ENCODE measurements around the gene BORCS6. TPM values are rescaled to one million over a fixed set of nuclear protein-coding genes. Genes with fewer than 3 reads are reported as not detected.

The BORCS6 gene
- total and polyA plus RNA-seq, 10 donors = 9.5 to 16.5 (median 12.3) TPM

GRCh38 chr17:8223356-8224126 lies 33.6 kb upstream of the BORCS6 start:
- TF ChIP-seq POLR2AphosphoS5 (IDR thresholded peaks at IDR 0.05) (no peak), CTCF (IDR thresholded peaks at IDR 0.05 in 8 of 11, conservative IDR thresholded peaks at IDR 0.05 in 3 of 11) (peak in 3 of 11 experiments; percentile 4 to 26 (median 10)), POLR2A (IDR thresholded peaks at IDR 0.05) (no peak)
- DNase-seq = peak; percentile 93
- H3K4me1 ChIP-seq = peaks cover 18 to 74% (median 46%) of the 10 kb centered on the region in 6 donors
- intact Hi-C loops (cut with DNase I; ENCODE audit: low total_unique reads) = loop anchor here (10.0 kb wide), 1 partner anchor 71 kb away; the partner anchor contains the start of gene SLC25A35
- H3K27me3 ChIP-seq (replicated peaks in 1 of 7) = no peaks in the 10 kb centered on the region
- peak overlapping the region; percentile 94 to 99 (median 98) for H3K27ac ChIP-seq
- H3K36me3 ChIP-seq = peaks cover 0 to 33% (median 13%) of the 10 kb centered on the region in 6 donors
- H3K9me3 ChIP-seq = no peaks in the 10 kb centered on the region
- 17 to 23% (median 17%) methylated on average over 18 to 27 of the region's 27 CpGs for WGBS, 5 donors
- H3K4me3 ChIP-seq = peak overlapping the region; percentile 54 to 79 (median 66)

- intact Hi-C loops (cut with DNase I; ENCODE audit: low total_unique reads) = loop anchor here (10.0 kb wide), 1 partner anchor 72 kb away; the partner anchor contains the start of gene SLC25A35
- Histone ChIP-seq H3K27ac (peak overlapping the region; percentile 94 to 99 (median 98)), H3K4me1 (peaks cover 18 to 74% (median 46%) of the 10 kb centered on the region in 6 donors), H3K4me3 (peak overlapping the region; percentile 54 to 79 (median 66)), H3K36me3 (peaks cover 0 to 25% (median 6%) of the 10 kb centered on the region in 6 donors), H3K9me3 (no peaks in the 10 kb centered on the region), H3K27me3 (replicated peaks in 1 of 7) (no peaks in the 10 kb centered on the region)
- peak; percentile 97 for DNase-seq
- 0 to 1% (median 0%) methylated on average over 31 to 49 of the region's 49 CpGs for WGBS, 5 donors
- peak in 2 of 11 experiments; percentile 3 to 13 for TF ChIP-seq CTCF (IDR thresholded peaks at IDR 0.05 in 8 of 11, conservative IDR thresholded peaks at IDR 0.05 in 3 of 11)
- TF ChIP-seq POLR2AphosphoS5 (IDR thresholded peaks at IDR 0.05) = peak; percentile 96 to 98 (median 97)
- TF ChIP-seq POLR2A (IDR thresholded peaks at IDR 0.05) = peak in 2 of 3 donors; percentile 38 to 75
Measured at GRCh38 chr17:8222630-8223355, 32.8 kb upstream of the BORCS6 start.

GRCh38 chr17:8222380-8222629 lies 32.3 kb upstream of the BORCS6 start:
- TF ChIP-seq CTCF (IDR thresholded peaks at IDR 0.05 in 8 of 11, conservative IDR thresholded peaks at IDR 0.05 in 3 of 11) (no peak), POLR2AphosphoS5 (IDR thresholded peaks at IDR 0.05) (peak in 1 of 3 donors; percentile 22), POLR2A (IDR thresholded peaks at IDR 0.05) (peak in 2 of 3 donors; percentile 12 to 38)
- no peak for DNase-seq
- intact Hi-C loops (cut with DNase I; ENCODE audit: low total_unique reads) = loop anchor here (10.0 kb wide), 1 partner anchor 72 kb away; the partner anchor contains the start of gene SLC25A35
- peaks cover 0 to 20% (median under 1%) of the 10 kb centered on the region in 6 donors for H3K36me3 ChIP-seq
- no peaks in the 10 kb centered on the region for H3K27me3 ChIP-seq (replicated peaks in 1 of 7)
- H3K9me3 ChIP-seq = no peaks in the 10 kb centered on the region
- peak overlapping the region; percentile 54 to 79 (median 66) for H3K4me3 ChIP-seq
- 0 to 1% (median 0%) methylated on average over 8 to 9 of the region's 9 CpGs for WGBS, 5 donors
- peaks cover 18 to 69% (median 44%) of the 10 kb centered on the region in 6 donors for H3K4me1 ChIP-seq
- H3K27ac ChIP-seq = peak overlapping the region; percentile 94 to 99 (median 98)
